Measurements from ENCODE around the gene TTC19.
A peak's percentile ranks its signal among the peaks of the same experiment; 100 is the strongest.

The TTC19 gene

DNA sequence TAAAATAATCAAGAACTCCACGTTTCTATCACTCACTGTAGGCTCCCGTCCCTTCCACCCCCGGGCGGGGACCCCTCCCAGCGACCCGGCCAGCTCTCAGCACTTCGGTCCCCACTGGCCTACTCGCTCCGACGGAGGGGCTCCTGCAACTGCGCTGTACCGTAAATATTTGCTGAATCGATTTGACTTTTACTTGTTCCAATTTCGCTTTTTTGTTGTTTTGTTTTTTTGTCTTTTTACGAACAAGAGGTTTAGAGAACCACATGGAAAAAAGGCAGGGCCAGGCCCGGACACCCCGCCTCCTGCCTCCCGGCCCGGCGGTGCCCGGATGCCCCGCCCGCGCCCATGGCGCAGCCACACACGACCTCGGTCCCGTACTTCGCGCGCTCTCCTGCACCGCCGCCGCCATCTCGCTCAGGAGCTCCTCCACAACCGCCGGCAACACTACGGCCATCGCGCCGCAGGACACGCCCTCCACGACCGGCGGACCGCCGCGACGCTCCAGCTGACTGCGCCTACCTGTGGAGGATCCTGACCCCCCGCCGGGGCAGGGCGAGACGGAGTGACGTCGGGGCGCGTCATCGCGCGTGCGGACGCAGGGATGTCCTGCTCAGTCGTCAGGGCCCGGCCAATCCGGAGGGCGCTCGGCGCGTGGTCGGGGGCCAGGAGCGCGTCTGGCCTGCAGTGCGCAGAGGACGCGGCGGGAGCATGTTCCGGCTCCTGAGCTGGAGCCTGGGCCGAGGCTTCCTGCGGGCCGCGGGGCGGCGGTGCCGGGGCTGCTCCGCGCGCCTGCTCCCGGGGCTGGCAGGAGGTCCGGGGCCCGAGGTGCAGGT lies at the start of gene TTC19, which contains the start of gene ZSWIM7:
Gene TTC19, plus strand, starts transcription at position 684 of the 833 bp plus-strand sequence. Its CDS starts 25 bp downstream, at position 709.
Gene ZSWIM7, minus strand, starts transcription at position 564 of the 833 bp plus-strand sequence. Its CDS starts 110 bp downstream, at position 454.
- DNase-seq (ENCODE audit: insufficient read length, low spot score) (peak; percentile 98), FAIRE-seq (peak; percentile 91)

DNA sequence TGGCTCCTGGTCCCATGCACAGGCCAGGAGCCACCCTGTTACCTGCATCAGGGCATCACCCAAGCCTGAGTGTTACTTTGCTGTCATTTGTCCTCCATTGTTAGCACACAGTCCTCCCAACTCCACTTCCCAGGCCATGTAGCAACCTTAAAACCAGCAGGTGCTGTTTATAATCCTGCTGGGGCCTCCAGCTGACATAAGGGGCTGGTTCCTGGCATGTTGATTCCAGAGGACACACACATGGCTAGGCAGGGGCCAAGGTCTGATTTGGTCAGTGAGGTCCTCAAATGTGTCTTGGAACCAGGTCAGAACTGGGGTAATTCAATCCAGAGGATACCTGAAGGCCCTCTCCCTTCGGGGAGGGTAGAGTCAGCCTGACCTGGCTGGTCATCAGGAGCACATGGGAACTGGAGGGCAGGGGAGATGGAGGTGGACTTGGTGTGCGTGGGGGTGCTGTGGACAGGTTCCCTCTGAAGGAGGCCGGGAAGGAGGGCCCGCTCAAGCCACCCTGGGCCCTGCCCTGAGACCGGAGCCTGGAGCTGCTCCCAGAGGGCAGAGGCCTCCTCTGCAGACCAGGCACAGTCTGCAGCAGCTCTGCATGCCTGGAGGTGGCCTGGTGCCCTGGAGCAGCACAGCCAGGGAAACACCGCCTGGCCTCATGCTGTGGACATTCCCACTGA lies 48.1 kb upstream of the TTC19 start:
- DNase-seq (ENCODE audit: insufficient read length, low spot score) = no peak
- FAIRE-seq = no peak

DNA sequence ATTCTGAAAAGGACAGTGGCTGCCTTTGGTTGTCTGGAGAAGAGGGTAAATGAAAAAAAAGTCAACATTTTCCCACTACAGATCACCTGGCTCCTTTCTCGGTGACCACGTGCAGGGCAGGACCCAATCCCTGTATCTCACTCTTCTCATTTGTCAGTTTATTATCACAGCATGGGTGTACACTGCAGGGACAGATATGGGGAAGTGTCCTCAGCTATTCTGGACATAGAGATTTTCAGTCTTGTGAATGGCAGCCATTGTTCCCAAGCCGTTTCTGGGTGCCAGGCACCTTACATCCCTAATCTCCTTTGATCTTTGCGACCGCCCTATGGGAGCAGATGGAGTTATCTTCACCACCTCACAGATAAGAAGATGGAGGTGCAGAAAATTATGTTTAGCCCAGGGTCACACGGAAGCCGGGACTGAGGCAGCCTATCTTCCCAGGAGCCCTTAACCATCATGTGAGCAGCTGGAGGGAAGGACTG lies 47.5 kb upstream of the TTC19 start:
- FAIRE-seq (no peak), DNase-seq (ENCODE audit: insufficient read length, low spot score) (no peak)

DNA sequence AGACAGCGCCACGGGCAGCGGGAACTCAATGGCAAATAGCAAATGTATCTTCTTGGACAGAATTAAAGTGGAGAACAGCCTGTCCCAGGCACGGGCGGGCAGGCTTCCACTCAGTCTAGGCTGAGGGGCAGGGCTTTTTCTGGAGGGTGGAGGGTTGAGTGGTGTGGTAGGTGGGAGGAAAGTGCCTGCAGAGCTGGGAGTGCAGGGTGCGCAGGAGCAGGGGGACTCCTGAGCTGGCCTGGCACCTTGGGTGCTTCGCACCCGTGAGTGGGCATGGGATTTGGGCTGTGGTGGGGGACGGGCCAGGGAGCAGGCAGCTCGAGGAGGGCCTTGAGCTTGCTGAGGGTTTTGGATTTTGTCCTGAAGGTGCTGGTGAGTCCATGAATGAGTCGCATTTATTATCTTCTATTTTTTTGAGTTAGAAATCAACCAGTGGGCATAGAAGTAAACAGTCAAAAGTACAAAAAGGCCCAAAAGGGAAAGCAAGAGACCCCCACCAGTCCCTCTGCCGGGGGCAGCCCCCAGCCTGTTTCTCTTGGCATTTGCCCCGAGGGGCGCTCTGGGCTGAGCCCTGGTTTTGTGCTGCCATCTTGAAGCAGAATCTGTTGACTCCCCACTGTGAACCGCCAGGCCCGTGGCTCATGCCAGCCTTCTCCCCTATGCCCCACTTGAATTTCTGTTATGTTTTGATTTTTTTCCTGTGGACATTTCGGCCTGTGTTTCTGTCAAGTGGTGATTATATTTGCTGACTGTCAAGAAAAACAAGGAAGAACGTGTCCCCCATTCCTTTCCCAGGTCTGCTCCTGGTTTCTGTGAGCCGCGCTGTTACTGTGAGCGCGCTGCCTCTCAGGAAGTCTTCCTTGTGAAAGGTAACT lies 46.5 kb upstream of the TTC19 start:
- no peak for FAIRE-seq
- no peak for DNase-seq (ENCODE audit: insufficient read length, low spot score)

DNA sequence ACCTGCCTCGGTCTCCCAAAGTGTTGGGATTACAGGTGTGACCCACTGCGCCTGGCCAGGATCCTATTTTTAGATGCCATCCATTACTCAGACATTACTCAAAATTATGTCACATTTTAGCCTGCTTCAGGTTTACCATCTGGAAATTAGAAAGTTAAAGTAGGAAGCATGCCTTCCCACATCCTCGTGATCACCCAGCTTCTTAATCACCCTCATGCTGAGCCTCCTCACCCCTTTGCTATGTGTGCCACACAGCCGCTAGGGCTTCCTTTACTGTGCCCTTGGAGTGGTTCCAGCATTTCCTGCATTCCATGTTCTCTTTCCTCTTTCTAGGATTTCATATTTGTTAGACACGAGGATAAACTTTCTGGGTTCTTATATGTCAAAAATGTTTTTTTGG lies 45.4 kb upstream of the TTC19 start:
- FAIRE-seq (no peak), DNase-seq (ENCODE audit: insufficient read length, low spot score) (no peak)

DNA sequence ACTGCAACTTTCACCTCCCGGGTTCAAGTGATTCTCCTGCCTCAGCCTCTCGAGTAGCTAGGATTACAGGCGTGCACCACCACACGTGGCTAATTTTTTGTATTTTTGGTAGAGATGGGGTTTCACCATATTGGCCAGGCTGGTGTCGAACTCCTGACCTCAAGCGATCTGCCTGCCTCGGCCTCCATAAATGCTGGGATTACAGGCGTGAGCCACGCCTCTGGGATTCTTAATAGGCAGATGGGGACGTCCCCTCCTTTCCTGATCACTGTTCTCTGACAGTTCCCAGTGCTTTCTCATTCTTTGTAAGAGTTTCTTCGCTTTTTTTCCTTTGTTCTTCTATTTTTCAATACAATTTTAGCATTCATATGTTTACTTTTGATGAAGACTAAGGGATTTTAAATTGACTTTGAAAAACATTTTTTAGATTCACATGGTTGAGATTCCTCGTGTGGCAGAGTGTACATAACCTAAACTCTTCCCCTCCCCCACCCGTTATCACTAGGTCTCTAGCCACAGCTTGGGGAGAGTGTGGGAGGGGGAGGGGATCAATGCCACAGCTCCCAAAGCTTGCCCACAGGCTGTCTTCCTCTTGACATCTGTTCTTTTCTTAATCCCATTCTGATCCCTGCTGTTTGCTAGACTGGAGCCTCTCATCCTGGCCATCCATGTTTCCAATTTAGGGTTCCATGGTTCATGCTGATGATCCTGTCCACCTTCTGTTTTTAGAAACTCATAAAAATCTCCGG lies 43.7 kb upstream of the TTC19 start:
- DNase-seq (ENCODE audit: insufficient read length, low spot score) (no peak), FAIRE-seq (no peak)

DNA sequence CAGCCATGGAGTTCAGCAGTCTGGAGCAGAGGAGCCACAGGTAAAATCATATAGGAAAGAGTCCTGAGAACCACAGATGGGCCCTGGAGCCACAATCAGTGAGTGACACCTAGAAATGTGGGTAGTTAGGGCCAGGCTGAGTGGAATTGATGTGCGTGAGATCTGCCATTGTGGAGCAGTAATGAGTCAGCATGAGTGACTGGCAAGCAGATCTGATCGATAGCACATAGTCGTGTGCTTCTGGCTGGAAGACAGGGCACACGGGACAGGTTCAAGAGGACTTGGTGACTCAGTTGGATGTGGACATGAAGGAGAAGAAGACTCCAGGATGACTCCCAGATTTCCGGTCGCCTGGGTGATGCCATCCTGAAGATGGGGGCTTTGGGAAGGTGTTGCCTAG lies 42.4 kb upstream of the TTC19 start:
- no peak for FAIRE-seq
- no peak for DNase-seq (ENCODE audit: insufficient read length, low spot score)

- no peak for FAIRE-seq
- no peak for DNase-seq (ENCODE audit: insufficient read length, low spot score)
Measured at GRCh38 chr17:15957608-15958307, 41.9 kb upstream of the TTC19 start.

- no peak for FAIRE-seq
- DNase-seq (ENCODE audit: insufficient read length, low spot score) = no peak
Measured at GRCh38 chr17:15958484-15958854, 41.2 kb upstream of the TTC19 start.

DNA sequence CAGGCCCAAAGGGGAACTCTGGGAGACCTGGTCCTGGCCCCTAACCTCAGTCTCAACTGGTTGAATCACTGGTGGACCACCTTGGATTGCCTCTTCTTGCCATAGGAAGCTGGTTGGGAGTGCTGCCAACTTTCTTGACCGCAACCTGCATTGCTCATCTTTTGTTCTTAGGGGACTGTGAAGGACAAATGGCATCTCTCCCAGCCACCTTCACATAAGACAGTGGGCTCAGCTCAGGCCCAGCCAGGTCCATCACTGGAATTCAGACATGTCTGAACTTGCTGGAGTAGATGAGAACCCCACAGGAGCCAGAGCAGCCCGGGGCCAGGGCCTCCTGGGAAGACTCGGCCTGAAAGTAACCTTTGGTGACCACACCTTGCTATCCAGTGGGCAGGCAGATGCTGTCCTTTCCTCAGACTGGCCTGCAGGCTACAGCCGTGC lies 35.9 kb upstream of the TTC19 start:
- DNase-seq (ENCODE audit: insufficient read length, low spot score) (no peak), FAIRE-seq (no peak)

- no peak for DNase-seq (ENCODE audit: insufficient read length, low spot score)
- FAIRE-seq = no peak
Measured at GRCh38 chr17:15965528-15965927, 34.1 kb upstream of the TTC19 start.

GRCh38 chr17:15966183-15966878 lies 33.3 kb upstream of the TTC19 start:
- DNase-seq (ENCODE audit: insufficient read length, low spot score) (no peak), FAIRE-seq (no peak)

- FAIRE-seq (no peak), DNase-seq (ENCODE audit: insufficient read length, low spot score) (no peak)
Measured at GRCh38 chr17:15966879-15967248, 32.8 kb upstream of the TTC19 start.

DNA sequence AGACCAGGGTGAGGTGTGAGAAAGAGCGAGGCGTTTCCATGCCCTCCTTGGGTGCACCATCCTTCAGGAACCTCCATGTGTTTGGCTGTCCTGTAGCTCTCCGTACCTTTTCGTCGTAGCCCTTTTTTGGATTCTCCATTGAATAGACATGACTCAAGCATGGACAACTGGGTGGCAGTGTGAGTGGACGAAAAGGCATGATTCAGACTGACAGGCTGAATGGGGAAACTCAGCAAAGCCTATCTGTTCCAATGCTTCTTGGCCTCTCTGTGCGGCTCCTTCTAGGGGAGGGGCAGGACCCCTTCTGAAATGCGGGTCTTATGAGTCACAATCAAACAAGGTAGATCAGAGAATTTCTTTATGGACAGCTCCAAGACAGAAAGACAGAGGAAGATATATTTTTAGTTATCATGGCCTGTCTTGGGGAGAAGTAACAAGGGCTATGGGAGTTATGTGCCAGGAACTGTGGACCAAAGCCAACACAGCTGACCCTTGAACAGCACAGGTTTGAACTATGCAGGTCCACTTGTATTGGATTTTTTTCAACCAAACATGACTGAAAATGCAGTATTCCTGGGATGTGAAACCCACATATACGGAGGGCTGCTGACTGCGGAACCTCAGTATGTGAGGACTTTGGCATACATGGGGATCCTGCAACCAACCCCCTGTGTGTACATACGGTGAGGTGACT lies 31.8 kb upstream of the TTC19 start:
- DNase-seq (ENCODE audit: insufficient read length, low spot score) (no peak), FAIRE-seq (no peak)

DNA sequence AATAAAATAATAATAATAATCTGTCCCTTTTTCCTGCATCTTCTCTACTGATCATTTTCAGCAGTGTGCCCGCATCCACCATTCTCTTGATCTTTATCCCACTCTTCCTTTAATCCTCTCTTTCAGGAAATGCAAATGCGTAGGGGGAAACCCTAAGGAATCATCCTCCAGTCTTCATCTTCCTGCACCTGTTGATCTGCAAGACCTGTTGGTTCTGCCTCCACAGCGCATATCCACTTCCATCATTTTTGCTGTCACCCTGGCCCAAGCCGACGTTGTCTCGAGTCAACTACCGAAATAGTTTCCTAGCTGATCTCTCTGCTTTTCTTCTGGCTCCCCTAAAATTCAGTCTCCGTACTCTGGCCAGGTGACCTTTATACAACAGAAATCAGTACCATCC lies 30.2 kb upstream of the TTC19 start:
- FAIRE-seq (no peak), DNase-seq (ENCODE audit: insufficient read length, low spot score) (no peak)

DNA sequence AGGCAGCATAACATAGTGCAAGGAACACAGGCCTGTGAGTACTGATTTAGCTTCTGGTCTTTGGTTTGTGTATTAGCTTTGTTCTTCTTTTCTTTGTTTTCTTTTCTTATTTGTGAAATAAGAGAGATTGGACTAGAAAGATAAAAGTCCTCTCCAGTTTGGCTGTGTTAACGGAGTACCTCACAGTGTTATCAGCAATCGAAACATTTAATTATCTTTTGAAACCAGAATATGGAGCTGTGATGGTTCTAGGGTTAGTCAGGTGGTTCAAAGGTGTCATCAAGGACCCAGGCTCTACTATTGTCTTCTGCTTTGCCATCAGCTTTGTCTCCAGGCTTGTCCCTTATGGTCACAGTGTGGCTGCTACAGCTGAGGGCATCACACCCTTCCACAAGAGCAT lies 29.1 kb upstream of the TTC19 start:
- DNase-seq (ENCODE audit: insufficient read length, low spot score) = no peak
- FAIRE-seq = no peak

GRCh38 chr17:15971098-15971678 lies 28.4 kb upstream of the TTC19 start:
- no peak for DNase-seq (ENCODE audit: insufficient read length, low spot score)
- FAIRE-seq = no peak

DNA sequence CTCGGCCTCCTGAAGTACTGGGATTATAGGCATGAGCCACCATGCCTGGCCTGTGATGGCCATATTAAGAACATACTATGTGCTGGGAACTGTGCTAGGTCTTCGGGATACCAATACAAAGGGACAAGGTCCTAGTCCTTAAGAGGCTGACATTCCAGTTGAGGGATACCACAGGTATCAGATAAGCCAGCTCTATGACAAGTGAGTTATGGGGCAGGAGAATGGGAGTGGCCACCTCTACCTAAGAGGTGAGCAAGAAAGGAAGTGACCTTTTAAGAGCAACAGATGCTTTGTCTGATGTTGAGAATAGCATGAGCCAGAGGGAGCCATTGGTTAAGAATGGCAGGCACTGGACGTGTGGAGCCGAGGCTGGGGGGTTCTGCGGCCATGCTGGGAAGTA lies 27.7 kb upstream of the TTC19 start:
- FAIRE-seq = no peak

More for the DNA sequence above, 27.7 kb upstream of the TTC19 start:
- no peak for DNase-seq (ENCODE audit: insufficient read length, low spot score)
